ENCODE results near the gene ARL4D.
"Not testable (repeated sequence)": the region's sequence is repeated elsewhere in the genome, so short reads cannot be mapped to it uniquely, and the experiment has no call there.

Gene ARL4D

GRCh38 chr17:43368740-43369506 lies 29.9 kb upstream of the ARL4D start:
- H3K4me3 ChIP-seq (ENCODE audit: low read depth in 1 of 5, low read length in 5 of 5) = peak overlapping the region; percentile 59 to 80 (median 73)
- H3K36me3 ChIP-seq (ENCODE audit: control insufficient read depth in 5 of 5, insufficient read depth in 5 of 5, low read length in 5 of 5) = no peaks in the 10 kb centered on the region
- no peaks in the 10 kb centered on the region for H3K27me3 ChIP-seq (ENCODE audit: control insufficient read depth in 5 of 5, insufficient read depth in 4 of 5, low read length in 5 of 5)
- H3K9me3 ChIP-seq (ENCODE audit: control insufficient read depth in 5 of 5, low read length in 5 of 5) = no peaks in the 10 kb centered on the region
- peak overlapping the region; percentile 76 to 96 (median 88) for H3K9ac ChIP-seq (ENCODE audit: low read length in 5 of 5)
- H3K27ac ChIP-seq (ENCODE audit: low read depth, low read length) = peak overlapping the region; percentile 98
- H3K4me1 ChIP-seq (ENCODE audit: control insufficient read depth in 5 of 5, insufficient read depth in 5 of 5, low read length in 5 of 5) = peaks cover 8 to 35% (median 30%) of the 10 kb centered on the region in 5 donors

- no peaks in the 10 kb centered on the region for H3K27me3 ChIP-seq (ENCODE audit: control insufficient read depth in 5 of 5, insufficient read depth in 4 of 5, low read length in 5 of 5)
- H3K4me3 ChIP-seq (ENCODE audit: low read depth in 1 of 5, low read length in 5 of 5) = peak overlapping the region; percentile 59 to 80 (median 73)
- H3K36me3 ChIP-seq (ENCODE audit: control insufficient read depth in 5 of 5, insufficient read depth in 5 of 5, low read length in 5 of 5) = no peaks in the 10 kb centered on the region
- H3K27ac ChIP-seq (ENCODE audit: low read depth, low read length) = peak overlapping the region; percentile 98
- no peaks in the 10 kb centered on the region for H3K9me3 ChIP-seq (ENCODE audit: control insufficient read depth in 5 of 5, low read length in 5 of 5)
- peak overlapping the region; percentile 64 to 90 (median 78) for H3K9ac ChIP-seq (ENCODE audit: low read length in 5 of 5)
- peaks cover 8 to 35% (median 30%) of the 10 kb centered on the region in 5 donors for H3K4me1 ChIP-seq (ENCODE audit: control insufficient read depth in 5 of 5, insufficient read depth in 5 of 5, low read length in 5 of 5)
Observed at GRCh38 chr17:43369986-43370385, 28.8 kb upstream of the ARL4D start.

GRCh38 chr17:43371227-43371821 lies 27.5 kb upstream of the ARL4D start:
- Histone ChIP-seq H3K27ac (ENCODE audit: low read depth, low read length) (no peak overlapping the region), H3K9ac (ENCODE audit: low read length in 5 of 5) (no peak overlapping the region), H3K4me1 (ENCODE audit: control insufficient read depth in 5 of 5, insufficient read depth in 5 of 5, low read length in 5 of 5) (peaks cover 8 to 35% (median 30%) of the 10 kb centered on the region in 5 donors), H3K9me3 (ENCODE audit: control insufficient read depth in 5 of 5, low read length in 5 of 5) (no peaks in the 10 kb centered on the region), H3K4me3 (ENCODE audit: low read depth in 1 of 5, low read length in 5 of 5) (no peak overlapping the region), H3K27me3 (ENCODE audit: control insufficient read depth in 5 of 5, insufficient read depth in 4 of 5, low read length in 5 of 5) (no peaks in the 10 kb centered on the region), H3K36me3 (ENCODE audit: control insufficient read depth in 5 of 5, insufficient read depth in 5 of 5, low read length in 5 of 5) (no peaks in the 10 kb centered on the region)

GRCh38 chr17:43372273-43372911 lies 26.4 kb upstream of the ARL4D start:
- H3K27ac ChIP-seq (ENCODE audit: low read depth, low read length) = no peak overlapping the region
- no peak overlapping the region for H3K9ac ChIP-seq (ENCODE audit: low read length in 5 of 5)
- no peaks in the 10 kb centered on the region for H3K27me3 ChIP-seq (ENCODE audit: control insufficient read depth in 5 of 5, insufficient read depth in 4 of 5, low read length in 5 of 5)
- no peaks in the 10 kb centered on the region for H3K36me3 ChIP-seq (ENCODE audit: control insufficient read depth in 5 of 5, insufficient read depth in 5 of 5, low read length in 5 of 5)
- peaks cover 8 to 27% (median 22%) of the 10 kb centered on the region in 5 donors for H3K4me1 ChIP-seq (ENCODE audit: control insufficient read depth in 5 of 5, insufficient read depth in 5 of 5, low read length in 5 of 5)
- H3K9me3 ChIP-seq (ENCODE audit: control insufficient read depth in 5 of 5, low read length in 5 of 5) = no peaks in the 10 kb centered on the region
- H3K4me3 ChIP-seq (ENCODE audit: low read depth in 1 of 5, low read length in 5 of 5) = peak overlapping the region in 1 of 5 donors; percentile 4

GRCh38 chr17:43373356-43373755 lies 25.4 kb upstream of the ARL4D start:
- H3K27me3 ChIP-seq (ENCODE audit: control insufficient read depth in 5 of 5, insufficient read depth in 4 of 5, low read length in 5 of 5) = no peaks in the 10 kb centered on the region
- peaks cover 2 to 19% (median 14%) of the 10 kb centered on the region in 5 donors for H3K4me1 ChIP-seq (ENCODE audit: control insufficient read depth in 5 of 5, insufficient read depth in 5 of 5, low read length in 5 of 5)
- no peak overlapping the region for H3K27ac ChIP-seq (ENCODE audit: low read depth, low read length)
- no peaks in the 10 kb centered on the region for H3K36me3 ChIP-seq (ENCODE audit: control insufficient read depth in 5 of 5, insufficient read depth in 5 of 5, low read length in 5 of 5)
- no peak overlapping the region for H3K4me3 ChIP-seq (ENCODE audit: low read depth in 1 of 5, low read length in 5 of 5)
- H3K9ac ChIP-seq (ENCODE audit: low read length in 5 of 5) = no peak overlapping the region
- no peaks in the 10 kb centered on the region for H3K9me3 ChIP-seq (ENCODE audit: control insufficient read depth in 5 of 5, low read length in 5 of 5)

- not testable (repeated sequence) for H3K9ac ChIP-seq (ENCODE audit: low read length in 5 of 5); H3K4me1 ChIP-seq (ENCODE audit: control insufficient read depth in 5 of 5, insufficient read depth in 5 of 5, low read length in 5 of 5)
Observed at GRCh38 chr17:43375915-43376314, 22.9 kb upstream of the ARL4D start.

GRCh38 chr17:43377056-43377810 lies 21.6 kb upstream of the ARL4D start:
- H3K9ac ChIP-seq (ENCODE audit: low read length in 5 of 5) = no peak overlapping the region
- H3K27me3 ChIP-seq (ENCODE audit: control insufficient read depth in 5 of 5, insufficient read depth in 4 of 5, low read length in 5 of 5) = no peaks in the 10 kb centered on the region
- no peak overlapping the region for H3K27ac ChIP-seq (ENCODE audit: low read depth, low read length)
- peaks cover 0 to 6% (median 0%) of the 10 kb centered on the region in 5 donors for H3K4me1 ChIP-seq (ENCODE audit: control insufficient read depth in 5 of 5, insufficient read depth in 5 of 5, low read length in 5 of 5)
- H3K36me3 ChIP-seq (ENCODE audit: control insufficient read depth in 5 of 5, insufficient read depth in 5 of 5, low read length in 5 of 5) = no peaks in the 10 kb centered on the region
- peaks cover 0 to 12% (median 5%) of the 10 kb centered on the region in 5 donors for H3K9me3 ChIP-seq (ENCODE audit: control insufficient read depth in 5 of 5, low read length in 5 of 5)
- H3K4me3 ChIP-seq (ENCODE audit: low read depth in 1 of 5, low read length in 5 of 5) = no peak overlapping the region

More at GRCh38 chr17:43375915-43376314, 22.9 kb upstream of the ARL4D start:
- H3K36me3 ChIP-seq (ENCODE audit: control insufficient read depth in 5 of 5, insufficient read depth in 5 of 5, low read length in 5 of 5); H3K27me3 ChIP-seq (ENCODE audit: control insufficient read depth in 5 of 5, insufficient read depth in 4 of 5, low read length in 5 of 5); H3K9me3 ChIP-seq (ENCODE audit: control insufficient read depth in 5 of 5, low read length in 5 of 5); H3K27ac ChIP-seq (ENCODE audit: low read depth, low read length); H3K4me3 ChIP-seq (ENCODE audit: low read depth in 1 of 5, low read length in 5 of 5): not testable (repeated sequence)

- Histone ChIP-seq H3K27me3 (ENCODE audit: control insufficient read depth in 5 of 5, insufficient read depth in 4 of 5, low read length in 5 of 5) (no peaks in the 10 kb centered on the region), H3K27ac (ENCODE audit: low read depth, low read length) (no peak overlapping the region), H3K9me3 (ENCODE audit: control insufficient read depth in 5 of 5, low read length in 5 of 5) (peaks cover 0 to 12% (median 5%) of the 10 kb centered on the region in 5 donors), H3K9ac (ENCODE audit: low read length in 5 of 5) (no peak overlapping the region), H3K36me3 (ENCODE audit: control insufficient read depth in 5 of 5, insufficient read depth in 5 of 5, low read length in 5 of 5) (no peaks in the 10 kb centered on the region), H3K4me3 (ENCODE audit: low read depth in 1 of 5, low read length in 5 of 5) (no peak overlapping the region), H3K4me1 (ENCODE audit: control insufficient read depth in 5 of 5, insufficient read depth in 5 of 5, low read length in 5 of 5) (no peaks in the 10 kb centered on the region)
Observed at GRCh38 chr17:43378766-43379165, 20.0 kb upstream of the ARL4D start.

GRCh38 chr17:43380307-43380706 lies 18.5 kb upstream of the ARL4D start:
- H3K9ac ChIP-seq (ENCODE audit: low read length in 5 of 5) = no peak overlapping the region
- H3K27me3 ChIP-seq (ENCODE audit: control insufficient read depth in 5 of 5, insufficient read depth in 4 of 5, low read length in 5 of 5) = no peaks in the 10 kb centered on the region
- H3K4me3 ChIP-seq (ENCODE audit: low read depth in 1 of 5, low read length in 5 of 5) = no peak overlapping the region

More at GRCh38 chr17:43380307-43380706, 18.5 kb upstream of the ARL4D start:
- Histone ChIP-seq H3K4me1 (ENCODE audit: control insufficient read depth in 5 of 5, insufficient read depth in 5 of 5, low read length in 5 of 5) (no peaks in the 10 kb centered on the region), H3K27ac (ENCODE audit: low read depth, low read length) (no peak overlapping the region), H3K9me3 (ENCODE audit: control insufficient read depth in 5 of 5, low read length in 5 of 5) (peaks cover 0 to 12% (median 5%) of the 10 kb centered on the region in 5 donors), H3K36me3 (ENCODE audit: control insufficient read depth in 5 of 5, insufficient read depth in 5 of 5, low read length in 5 of 5) (no peaks in the 10 kb centered on the region)

Data from subcutaneous abdominal adipose tissue (tissue), 5 donors.